HepG2 (cell line): ENCODE results near the gene CNTF. TPM values are rescaled to one million over a fixed set of nuclear protein-coding genes. Genes with fewer than 3 reads are reported as not detected.

ENCODE experiments used
- ATAC-seq: fragments of 200-7000 bp; cut with Tn5 transposase; 3 replicates; pipeline ENCODE4 v1.9.1; 2020; ENCODE audit warnings: mild to moderate bottlenecking, moderate library complexity
- BruUV-seq: library from RNA; stranded (reverse); fragments of 400-500 nt; replicated peaks from 2 replicates; lab custom pipeline; 2021; lab: Mats Ljungman, UMichigan
- CTCF ChIA-PET: fragments of 300-600 bp; formaldehyde crosslinking; extraction: SDS; loops from one replicate; lab custom pipeline; 2021; ENCODE audit warnings: low total read pairs, inconsistent platforms, low intra/inter-chr PET ratio; lab: Yijun Ruan, JAX
- POLR2A ChIA-PET: fragments of 350-600 bp; sonication (Branson Sonifier 250); formaldehyde crosslinking; loops from one replicate; lab custom pipeline; 2020; ENCODE audit warnings: antibody characterized with exemption, inconsistent platforms; lab: Yijun Ruan, JAX
- DNase-seq: peaks from one replicate; pipeline ENCODE4 v3.0.0-alpha.2; 2015; ENCODE audit warnings: low spot score
- FAIRE-seq: peaks from 3 replicates; lab custom pipeline; 2011; peaks lifted over from hg19 to GRCh38; lab: Jason Lieb, UNC
- H2AFZ ChIP-seq: one replicate; pipeline ENCODE4 v1.6.1; 2011; ENCODE audit warnings: low read length, inconsistent platforms
- H3K27ac ChIP-seq: fragments of 300-600 bp; 3 replicates; pipeline ENCODE4 v1.8.0; 2011; ENCODE audit warnings: mixed run types, mild to moderate bottlenecking, mixed read lengths, low read length, inconsistent platforms; ENCODE audit not compliant: insufficient read depth; ENCODE audit errors: extremely low read length
- H3K27me3 ChIP-seq, 2 experiments: fragments of 200-600 bp in 1 of 2; 2 replicates in 1 of 2; 3 replicates in 1 of 2; pipeline versions ENCODE4 v1.6.0 to v1.8.0; 2011; ENCODE audit warnings: low read length in 2 of 2, mild to moderate bottlenecking in 2 of 2, moderate library complexity in 2 of 2, inconsistent platforms in 1 of 2; ENCODE audit not compliant: insufficient read depth in 2 of 2, control insufficient read depth in 1 of 2
- H3K36me3 ChIP-seq, 2 experiments: fragments of 200-600 bp in 1 of 2; replicated peaks in 1 of 2; 2 replicates in 1 of 2; 3 replicates in 1 of 2; pipeline versions ENCODE4 v1.5.1 to v1.8.0; 2011; ENCODE audit warnings: low read length in 2 of 2, inconsistent platforms in 1 of 2; ENCODE audit not compliant: insufficient read depth in 2 of 2, control insufficient read depth in 1 of 2
- H3K4me1 ChIP-seq: 2 replicates; pipeline ENCODE4 v1.5.1; 2012; ENCODE audit warnings: low read length, inconsistent platforms; ENCODE audit not compliant: insufficient read depth
- H3K4me2 ChIP-seq: 2 replicates; pipeline ENCODE4 v1.6.0; 2011; ENCODE audit warnings: low read depth, low read length, inconsistent platforms
- H3K4me3 ChIP-seq, 3 experiments: fragments of 200-600 bp in 1 of 3; sonication (generic), shearing (Covaris generic) in 1 of 3; replicated peaks in 1 of 3; 2 replicates each; pipeline ENCODE4 v1.5.1; 2011 to 2016; ENCODE audit warnings: low read length in 3 of 3, inconsistent platforms in 2 of 3, low read depth in 2 of 3, mild to moderate bottlenecking in 2 of 3, control low read depth in 1 of 3, mixed read lengths in 1 of 3; ENCODE audit not compliant: insufficient read depth in 1 of 3
- H3K79me2 ChIP-seq: one replicate; pipeline ENCODE4 v1.6.1; 2011; ENCODE audit warnings: low read length, inconsistent platforms; ENCODE audit not compliant: insufficient read depth
- H3K9ac ChIP-seq: 2 replicates; pipeline ENCODE4 v1.6.0; 2011; ENCODE audit warnings: mild to moderate bottlenecking, low read depth, low read length, inconsistent platforms; ENCODE audit not compliant: insufficient read depth
- H3K9me3 ChIP-seq: 2 replicates; pipeline ENCODE4 v1.5.1; 2012; ENCODE audit warnings: mild to moderate bottlenecking, low read length
- H4K20me1 ChIP-seq: 2 replicates; pipeline ENCODE4 v1.6.0; 2011; ENCODE audit warnings: inconsistent platforms, mild to moderate bottlenecking, low read length, moderate library complexity; ENCODE audit not compliant: insufficient read depth
- BCL6 ChIP-seq: IDR thresholded peaks from 2 replicates; pipeline ENCODE4 v1.6.1; 2016; ENCODE audit warnings: missing genetic modification reagents, missing compliant biosample characterization
- DRAP1 ChIP-seq: IDR thresholded peaks from 2 replicates; pipeline ENCODE4 v1.6.1; 2016; ENCODE audit warnings: missing genetic modification reagents, missing compliant biosample characterization
- FOXP4 ChIP-seq: sonication (generic); formaldehyde crosslinking; IDR thresholded peaks from 2 replicates; pipeline ENCODE4 v1.4.0; 2020; ENCODE audit warnings: missing genetic modification reagents
- HMGXB4 ChIP-seq, 2 experiments: sonication (generic) in 1 of 2; formaldehyde crosslinking in 1 of 2; IDR thresholded peaks; 2 replicates each; pipeline versions ENCODE4 v1.4.0 to v1.6.1; 2018 to 2020; ENCODE audit warnings: missing genetic modification reagents in 2 of 2, borderline replicate concordance in 1 of 2, low read depth in 1 of 2, mild to moderate bottlenecking in 1 of 2, missing biosample characterization in 1 of 2
- IKZF5 ChIP-seq: IDR thresholded peaks from 2 replicates; pipeline ENCODE4 v1.6.1; 2018; ENCODE audit warnings: missing genetic modification reagents, mild to moderate bottlenecking, missing compliant biosample characterization
- KAT8 ChIP-seq: IDR thresholded peaks from 2 replicates; pipeline ENCODE4 v1.6.1; 2016; ENCODE audit warnings: missing genetic modification reagents, missing compliant biosample characterization
- MAFF ChIP-seq: IDR thresholded peaks from 2 replicates; pipeline ENCODE4 v1.6.1; 2011; ENCODE audit warnings: low read depth, low read length, improper control_type of control experiment
- MYC ChIP-seq: sonication (generic); formaldehyde crosslinking; IDR thresholded peaks from 2 replicates; pipeline ENCODE4 v1.9.0; 2021; ENCODE audit warnings: missing genetic modification reagents, borderline replicate concordance
- NR3C1 ChIP-seq: sonication (generic); formaldehyde crosslinking; IDR thresholded peaks from 2 replicates; pipeline ENCODE4 v1.4.0; 2020; ENCODE audit warnings: missing genetic modification reagents
- PHB2 ChIP-seq: fragments of 450-650 bp; IDR thresholded peaks from 2 replicates; pipeline ENCODE4 v1.6.1; 2018; ENCODE audit not compliant: partially characterized antibody
- SMC3 ChIP-seq: IDR thresholded peaks from 2 replicates; pipeline ENCODE4 v1.6.1; 2011; ENCODE audit warnings: low read length, improper control_type of control experiment
- SOX13 ChIP-seq, 3 experiments: fragments of 450-650 bp in 1 of 3; sonication (generic) in 1 of 3; formaldehyde crosslinking in 1 of 3; IDR thresholded peaks in 2 of 3; conservative IDR thresholded peaks in 1 of 3; 2 replicates each; pipeline versions ENCODE4 v1.5.0 to v1.6.1; 2016 to 2020; ENCODE audit warnings: antibody characterized with exemption in 1 of 3, mild to moderate bottlenecking in 1 of 3, missing compliant biosample characterization in 1 of 3, missing genetic modification reagents in 1 of 3, moderate library complexity in 1 of 3
- ZBTB14 ChIP-seq: sonication (generic); formaldehyde crosslinking; IDR thresholded peaks from 2 replicates; pipeline ENCODE4 v1.4.0; 2020; ENCODE audit warnings: missing genetic modification reagents
- ZNF670 ChIP-seq: sonication (generic); formaldehyde crosslinking; IDR thresholded peaks from 2 replicates; pipeline ENCODE4 v1.8.0; 2022; ENCODE audit warnings: mild to moderate bottlenecking, missing genetic modification reagents, borderline replicate concordance
- WGBS: methylation state at CpG from one replicate; pipeline ENCODE4 v1.1.6; 2017; ENCODE audit warnings: low lambda C conversion rate; 5-methylcytosine and 5-hydroxymethylcytosine counted together
- in situ Hi-C: cut with HindIII; loops from 2 replicates; pipeline ENCODE4 v1.10.0; 2017; ENCODE audit warnings: low pct_unique_long_range_greater_than_20kb; ENCODE audit not compliant: extremely low pct_ligation_motif_present
- intact Hi-C: fragments of 100-400 bp; cut with micrococcal nuclease; formaldehyde crosslinking; loops from one replicate; pipeline ENCODE4 v1.10.0; 2022; ENCODE audit not compliant: unreplicated experiment
- polyA plus RNA-seq, 8 experiments: library from polyadenylated mRNA; depleted of rRNA in 3 of 8; stranded (reverse) in 7 of 8; unstranded in 1 of 8; fragments of >200 nt; fragmentation: Illumina TruSeq in 4 of 8; extraction: Trizol in 4 of 8; gene quantifications; 2 replicates each; pipeline versions ENCODE4 v1.2.1 to v1.2.3, GENCODE V29; 2011 to 2016; ENCODE audit warnings: low read depth in 4 of 8, missing spikeins in 1 of 8, mixed read lengths in 1 of 8; ENCODE audit not compliant: insufficient read depth in 1 of 8
- total RNA-seq, 5 experiments: library from RNA; depleted of rRNA; stranded (reverse); fragments of >200 nt; fragmentation: Illumina TruSeq; extraction: Trizol; gene quantifications; 2 replicates each; pipeline ENCODE4 v1.2.3, GENCODE V29; 2016; ENCODE audit warnings: low read depth in 1 of 5

The CNTF gene
- total and polyA plus RNA-seq, 2 of the 13 experiments (the other 11 are each of a cell fraction or from before 2014, with no cell fraction given) = 0.51 to 2.3 TPM

- 5% methylated on average over 12 of the region's 12 CpGs for WGBS
- Histone ChIP-seq H4K20me1 (no peaks in the 10 kb centered on the region), H3K9ac (no peak overlapping the region), H3K79me2 (no peaks in the 10 kb centered on the region), H3K27me3 (no peaks in the 10 kb centered on the region), H3K4me2 (no peak overlapping the region; the same call in 1 of the 2 replicates), H3K27ac (no peak overlapping the region), H3K36me3 (no peaks in the 10 kb centered on the region), H3K4me1 (peaks cover 9% of the 10 kb centered on the region; the same call in 1 of the 2 replicates), H3K9me3 (no peaks in the 10 kb centered on the region), H3K4me3 (no peak overlapping the region), H2AFZ (peak overlapping the region; percentile 28)
- peak; percentile 59 for DNase-seq
- no TSS peak for BruUV-seq
- intact Hi-C loops = loop anchor here (1.0 to 10.0 kb wide), 4 partner anchors 21 to 481 kb away; no protein-coding TSS in a partner anchor
- CTCF ChIA-PET = interaction anchor here (1.0 to 4.1 kb wide), 5 partner anchors 21 to 246 kb away, joined by 3 to 39 read pairs (median 8); no protein-coding TSS in a partner anchor
- in situ Hi-C loops = loop anchor here (5.0 to 10.0 kb wide), 2 partner anchors 133 to 251 kb away; no protein-coding TSS in a partner anchor
- POLR2A ChIA-PET = no interaction called here
- FAIRE-seq = peak; percentile 53
- peak; percentile 99 for ATAC-seq
- TF ChIP-seq ZNF670 (CRISPR knock-in tag) (no peak), NR3C1 (CRISPR knock-in tag) (no peak), SMC3 (peak; percentile 94), SOX13 (IDR thresholded peaks at IDR 0.05) (no peak), SOX13 (CRISPR knock-in tag; conservative IDR thresholded peaks at IDR 0.05 in 1 of 2, IDR thresholded peaks at IDR 0.05 in 1 of 2) (0 out of 4 replicates have a peak, but pooled peaks of 1 of the 2 experiments have one; percentile 8), HMGXB4 (CRISPR knock-in tag; IDR thresholded peaks at IDR 0.05; ENCODE audit: borderline replicate concordance in 1 of 2, low read depth in 1 of 2) (0 out of 4 replicates have a peak, but pooled peaks of 1 of the 2 experiments have one; percentile 26), MYC (peak; percentile 42; the same call in 1 of the 2 replicates), BCL6 (CRISPR knock-in tag) (no peak), MAFF (0 out of 2 replicates have a peak, but pooled peaks have one; percentile 47), KAT8 (CRISPR knock-in tag) (0 out of 2 replicates have a peak, but pooled peaks have one; percentile 34), DRAP1 (no peak), PHB2 (no peak), IKZF5 (CRISPR knock-in tag) (peak; percentile 62; the same call in 1 of the 2 replicates), ZBTB14 (CRISPR knock-in tag) (no peak), FOXP4 (CRISPR knock-in tag) (no peak)
Measured at GRCh38 chr11:58654079-58654907, 31.8 kb downstream of the CNTF start.
